AG10803 (cell line): ENCODE measurements around the gene FLNC.

ENCODE experiments used
- DNase-seq: peaks from one replicate; pipeline ENCODE4 v3.0.0; 2010; ENCODE audit warnings: low read depth
- H3K4me3 ChIP-seq: 2 replicates; pipeline ENCODE4 v1.5.1; 2011; ENCODE audit warnings: mild to moderate bottlenecking, low read length, control low read depth
- TF ChIP-seq, protein P1 (sequence below): conservative IDR thresholded peaks from 2 replicates; pipeline ENCODE4 v1.5.1; 2011; ENCODE audit warnings: mild to moderate bottlenecking, low read length, control low read depth, inconsistent platforms

Gene FLNC

DNA sequence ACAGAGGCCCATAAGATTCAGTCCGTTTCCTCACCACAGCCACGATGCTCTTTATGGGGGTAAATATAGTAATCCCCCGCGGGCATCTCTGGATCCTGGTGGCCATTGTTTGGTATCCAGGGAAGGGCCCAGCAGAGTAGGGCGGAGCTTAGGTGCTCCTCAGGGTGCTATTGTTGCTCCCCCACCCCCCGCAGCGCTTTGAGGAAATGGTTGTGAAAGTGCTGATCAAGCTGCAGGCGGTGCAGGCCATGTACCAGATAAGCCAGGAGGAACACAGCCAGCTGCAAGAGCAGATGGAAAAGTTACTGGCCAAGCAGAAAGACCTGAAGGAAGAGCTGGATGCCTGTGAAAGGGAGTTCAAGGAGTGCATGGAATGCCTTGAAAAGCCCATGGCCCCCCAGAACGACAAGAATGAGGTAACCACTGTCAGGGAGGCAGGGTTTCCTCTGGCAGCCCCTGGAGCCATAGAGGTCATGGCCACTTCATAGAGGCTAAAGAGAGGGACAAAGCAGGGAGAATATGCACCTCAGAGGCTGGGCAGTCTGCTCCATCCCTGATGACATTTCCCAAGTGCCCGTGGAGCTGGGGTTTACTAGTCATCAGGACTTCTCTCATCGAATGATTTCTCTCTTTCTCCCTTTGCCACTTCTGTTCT is 17.6 kb upstream of the FLNC start:
- TF ChIP-seq, protein P1, sequence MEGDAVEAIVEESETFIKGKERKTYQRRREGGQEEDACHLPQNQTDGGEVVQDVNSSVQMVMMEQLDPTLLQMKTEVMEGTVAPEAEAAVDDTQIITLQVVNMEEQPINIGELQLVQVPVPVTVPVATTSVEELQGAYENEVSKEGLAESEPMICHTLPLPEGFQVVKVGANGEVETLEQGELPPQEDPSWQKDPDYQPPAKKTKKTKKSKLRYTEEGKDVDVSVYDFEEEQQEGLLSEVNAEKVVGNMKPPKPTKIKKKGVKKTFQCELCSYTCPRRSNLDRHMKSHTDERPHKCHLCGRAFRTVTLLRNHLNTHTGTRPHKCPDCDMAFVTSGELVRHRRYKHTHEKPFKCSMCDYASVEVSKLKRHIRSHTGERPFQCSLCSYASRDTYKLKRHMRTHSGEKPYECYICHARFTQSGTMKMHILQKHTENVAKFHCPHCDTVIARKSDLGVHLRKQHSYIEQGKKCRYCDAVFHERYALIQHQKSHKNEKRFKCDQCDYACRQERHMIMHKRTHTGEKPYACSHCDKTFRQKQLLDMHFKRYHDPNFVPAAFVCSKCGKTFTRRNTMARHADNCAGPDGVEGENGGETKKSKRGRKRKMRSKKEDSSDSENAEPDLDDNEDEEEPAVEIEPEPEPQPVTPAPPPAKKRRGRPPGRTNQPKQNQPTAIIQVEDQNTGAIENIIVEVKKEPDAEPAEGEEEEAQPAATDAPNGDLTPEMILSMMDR: no peak
- DNase-seq: no peak
- no peak overlapping the region for H3K4me3 ChIP-seq

DNA sequence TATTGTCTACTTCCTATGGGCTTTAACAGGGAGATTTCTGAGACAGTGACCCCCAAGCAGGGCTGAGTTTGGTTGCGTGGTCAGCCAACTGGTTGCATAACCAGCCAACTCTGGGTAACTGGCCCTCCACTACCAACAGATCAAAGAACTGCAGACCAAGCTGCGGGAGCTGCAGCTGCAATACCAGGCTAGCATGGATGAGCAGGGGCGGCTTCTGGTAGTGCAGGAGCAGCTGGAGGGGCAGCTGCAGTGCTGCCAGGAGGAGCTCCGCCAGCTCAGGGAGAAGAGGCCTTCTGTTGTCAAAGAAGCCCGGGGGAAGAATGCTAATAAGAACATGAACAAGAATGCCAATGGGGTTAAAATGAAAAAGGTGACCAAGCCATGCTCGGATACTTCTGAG is 15.7 kb upstream of the FLNC start:
- no peak overlapping the region for H3K4me3 ChIP-seq
- DNase-seq: no peak
- TF ChIP-seq, protein P1: no peak

DNA sequence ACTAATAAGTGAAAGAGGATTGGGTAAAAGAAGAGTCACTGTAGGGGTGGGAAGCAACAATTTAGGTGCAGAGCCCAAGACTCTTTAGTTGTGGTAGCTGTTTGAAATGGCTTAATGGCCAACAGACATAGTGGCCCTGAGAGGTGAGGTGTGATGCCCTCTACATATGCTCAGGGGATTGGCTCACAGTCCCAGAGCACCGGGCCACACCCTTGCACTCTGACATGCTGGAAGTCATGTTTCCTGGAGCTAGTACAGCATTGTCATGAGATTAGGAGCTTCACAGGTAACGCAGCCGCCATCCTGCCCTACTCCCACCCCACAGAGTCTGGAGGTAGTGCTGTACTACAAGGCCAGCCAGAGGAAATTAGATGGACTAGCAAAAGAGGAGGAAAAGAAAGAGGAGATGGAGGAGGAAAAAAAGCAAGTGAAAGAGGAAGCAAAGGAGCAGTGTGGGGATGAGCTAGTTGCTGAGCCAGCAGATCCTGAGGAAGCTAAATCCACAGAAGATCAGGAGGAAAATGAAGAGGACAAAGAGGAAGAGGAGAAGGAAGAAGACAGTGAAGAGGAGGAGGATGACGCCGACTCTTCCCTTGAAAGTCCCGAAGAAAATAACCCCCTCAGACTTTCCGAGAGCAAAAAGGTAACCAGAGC is 14.8 kb upstream of the FLNC start:
- no peak for DNase-seq

DNA sequence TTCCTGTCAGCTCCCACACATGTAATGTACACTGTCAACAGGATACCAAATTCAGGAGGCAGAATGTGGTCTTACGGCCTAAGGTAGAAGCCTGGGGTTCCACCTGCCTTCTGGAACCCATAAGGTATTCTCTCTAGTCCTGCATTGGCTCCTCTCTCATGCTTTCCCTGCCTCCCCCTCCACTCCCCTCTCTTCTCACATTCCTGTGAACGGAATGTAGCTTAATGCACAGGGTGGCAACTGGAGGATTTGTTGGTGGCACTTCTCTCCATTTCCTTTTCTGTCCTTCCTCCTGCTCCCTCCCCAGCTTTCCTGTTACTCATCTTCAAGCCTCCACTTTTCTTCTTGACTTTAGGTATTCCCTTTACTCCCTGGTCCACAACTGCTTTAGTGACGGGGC is 11.5 kb upstream of the FLNC start:
- H3K4me3 ChIP-seq: no peak overlapping the region
- no peak for DNase-seq
- TF ChIP-seq, protein P1: no peak

More for the DNA sequence above, 14.8 kb upstream of the FLNC start:
- TF ChIP-seq, protein P1: no peak
- H3K4me3 ChIP-seq: no peak overlapping the region

DNA sequence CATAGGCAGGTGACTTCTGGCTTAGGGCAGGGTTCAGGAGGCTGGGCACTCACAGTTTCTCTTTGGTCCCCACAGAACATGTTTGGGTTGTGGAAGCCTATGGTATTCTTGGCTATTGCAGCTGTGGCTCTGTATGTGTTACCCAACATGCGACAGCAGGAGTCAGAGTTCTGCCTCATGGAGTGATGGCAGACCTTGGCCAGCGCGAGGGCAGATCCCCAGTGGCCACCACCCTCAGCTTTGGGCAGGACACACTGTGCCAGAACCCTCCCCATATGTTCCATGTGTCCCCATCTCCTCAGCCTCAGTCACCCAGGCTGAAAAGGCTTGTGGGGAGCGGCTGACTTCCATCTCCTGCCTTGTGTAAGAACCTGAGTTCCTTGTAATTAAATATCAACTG is 8.5 kb upstream of the FLNC start:
- H3K4me3 ChIP-seq: no peak overlapping the region
- DNase-seq: no peak
- TF ChIP-seq, protein P1: no peak

DNA sequence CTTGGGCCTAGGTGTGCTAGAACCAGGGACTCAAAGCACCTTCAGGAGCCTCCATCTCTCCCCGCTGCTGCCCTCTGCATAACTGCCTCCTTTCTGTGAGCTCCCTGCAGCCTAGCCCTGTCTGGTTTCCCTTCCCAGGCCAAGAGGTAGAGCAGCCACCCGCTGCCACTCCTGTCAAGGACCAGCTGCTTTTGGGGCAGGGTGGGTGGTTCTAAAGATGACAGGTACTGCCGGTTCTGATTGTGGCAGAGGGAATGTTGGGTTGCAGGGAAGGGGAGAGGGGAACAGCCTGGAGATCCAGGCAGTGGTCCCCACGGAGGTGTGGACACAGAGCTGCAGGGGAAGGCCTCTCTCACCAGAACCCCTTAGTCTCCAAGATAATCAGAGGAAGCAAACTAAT is 3.7 kb upstream of the FLNC start:
- no peak overlapping the region for H3K4me3 ChIP-seq
- no peak for DNase-seq
- TF ChIP-seq, protein P1: no peak

DNA sequence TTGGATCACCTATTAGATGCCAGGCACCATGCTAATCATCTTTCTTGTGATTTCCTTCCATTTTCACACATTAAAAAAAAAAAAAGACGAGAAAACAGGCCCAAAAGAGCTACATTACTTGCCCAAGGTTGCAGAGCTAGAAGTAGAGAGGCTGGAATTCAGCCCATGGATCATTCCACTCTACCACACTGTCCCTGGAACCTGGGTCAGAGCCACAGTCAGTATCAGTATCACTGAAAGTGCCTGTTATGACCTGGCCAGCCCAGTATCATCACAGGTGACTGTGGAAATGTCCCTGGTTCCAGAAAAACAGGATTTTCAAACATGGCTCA is 3.3 kb upstream of the FLNC start:
- H3K4me3 ChIP-seq: no peak overlapping the region
- TF ChIP-seq, protein P1: no peak
- DNase-seq: no peak
